ENCODE data around the gene IGSF9.
"Not testable (repeated sequence)": the region's sequence is repeated elsewhere in the genome, so short reads cannot be mapped to it uniquely, and the experiment has no call there.

IGSF9 gene

DNA sequence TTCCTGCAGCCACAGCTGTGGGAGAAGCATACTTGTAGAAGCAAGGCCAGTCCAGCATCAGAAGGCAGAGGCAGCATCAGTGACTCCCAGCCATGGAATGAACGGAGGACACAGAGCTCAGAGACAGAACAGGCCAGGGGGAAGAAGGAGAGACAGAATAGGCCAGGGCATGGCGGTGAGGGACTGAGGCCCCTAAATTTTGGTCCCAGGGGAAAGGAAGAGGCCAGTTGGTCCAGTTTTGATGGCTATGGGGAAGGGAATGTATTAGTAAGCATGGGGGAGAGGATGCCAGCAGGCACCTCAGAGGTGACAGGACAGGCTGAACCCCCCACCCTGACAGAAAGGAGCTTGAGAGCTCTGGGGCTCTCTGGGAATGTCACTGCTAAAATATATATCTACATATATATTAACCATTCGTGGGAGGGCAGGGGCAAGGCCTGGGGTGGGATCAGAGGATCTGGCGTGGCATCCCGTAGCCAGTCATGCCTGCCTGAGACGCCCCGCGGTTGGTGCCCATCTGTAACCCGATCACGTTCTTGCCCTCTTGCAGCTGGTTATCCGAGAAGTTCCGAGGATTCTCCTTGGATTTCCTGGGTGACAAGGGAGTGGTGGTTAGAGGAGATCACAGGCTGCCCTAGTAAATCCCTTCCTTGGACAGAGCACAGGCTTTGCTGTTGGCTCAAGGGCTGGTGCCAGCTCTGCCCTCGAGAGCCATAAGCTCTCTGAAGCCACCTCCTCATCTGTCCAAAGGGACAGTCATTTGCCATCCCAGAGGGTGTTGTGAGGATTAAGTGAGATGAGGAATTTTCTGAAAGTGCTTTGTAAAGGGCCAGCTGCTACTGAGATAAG lies 26.8 kb downstream of the IGSF9 start:
- DNase-seq, result no peak

DNA sequence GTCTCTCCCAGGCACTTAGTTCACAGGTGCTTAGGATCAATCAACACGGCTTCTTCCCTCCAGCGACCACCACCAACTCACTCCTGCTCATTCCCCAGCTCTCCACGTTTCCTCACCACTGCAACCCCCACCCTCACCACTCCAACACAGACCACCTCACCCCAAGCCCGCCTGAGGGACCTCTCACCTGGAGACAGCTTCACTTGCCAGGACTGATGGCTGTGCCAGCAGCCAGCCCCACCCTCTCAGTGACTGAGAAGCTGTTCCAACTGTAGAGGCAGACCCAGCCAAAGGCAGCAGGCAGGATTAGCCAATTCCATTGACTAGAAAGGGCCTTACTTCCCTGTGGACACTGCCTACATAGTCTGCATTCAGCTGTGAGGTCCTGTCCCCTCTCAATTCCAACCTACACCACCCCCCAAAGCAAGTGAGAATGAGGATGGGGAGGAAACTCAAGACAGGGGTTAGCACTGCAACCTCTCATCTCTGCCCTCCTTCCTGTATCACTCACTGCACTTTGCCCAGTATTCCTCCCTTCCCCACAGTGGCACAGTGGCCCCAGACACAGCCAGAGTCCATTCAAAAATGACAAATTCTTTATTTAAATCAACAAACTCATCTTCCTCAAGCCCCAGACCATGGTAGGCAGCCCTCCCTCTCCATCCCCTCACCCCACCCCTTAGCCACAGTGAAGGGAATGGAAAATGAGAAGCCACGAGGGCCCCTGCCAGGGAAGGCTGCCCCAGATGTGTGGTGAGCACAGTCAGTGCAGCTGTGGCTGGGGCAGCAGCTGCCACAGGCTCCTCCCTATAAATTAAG lies 27.7 kb downstream of the IGSF9 start:
- DNase-seq, result no peak

DNA sequence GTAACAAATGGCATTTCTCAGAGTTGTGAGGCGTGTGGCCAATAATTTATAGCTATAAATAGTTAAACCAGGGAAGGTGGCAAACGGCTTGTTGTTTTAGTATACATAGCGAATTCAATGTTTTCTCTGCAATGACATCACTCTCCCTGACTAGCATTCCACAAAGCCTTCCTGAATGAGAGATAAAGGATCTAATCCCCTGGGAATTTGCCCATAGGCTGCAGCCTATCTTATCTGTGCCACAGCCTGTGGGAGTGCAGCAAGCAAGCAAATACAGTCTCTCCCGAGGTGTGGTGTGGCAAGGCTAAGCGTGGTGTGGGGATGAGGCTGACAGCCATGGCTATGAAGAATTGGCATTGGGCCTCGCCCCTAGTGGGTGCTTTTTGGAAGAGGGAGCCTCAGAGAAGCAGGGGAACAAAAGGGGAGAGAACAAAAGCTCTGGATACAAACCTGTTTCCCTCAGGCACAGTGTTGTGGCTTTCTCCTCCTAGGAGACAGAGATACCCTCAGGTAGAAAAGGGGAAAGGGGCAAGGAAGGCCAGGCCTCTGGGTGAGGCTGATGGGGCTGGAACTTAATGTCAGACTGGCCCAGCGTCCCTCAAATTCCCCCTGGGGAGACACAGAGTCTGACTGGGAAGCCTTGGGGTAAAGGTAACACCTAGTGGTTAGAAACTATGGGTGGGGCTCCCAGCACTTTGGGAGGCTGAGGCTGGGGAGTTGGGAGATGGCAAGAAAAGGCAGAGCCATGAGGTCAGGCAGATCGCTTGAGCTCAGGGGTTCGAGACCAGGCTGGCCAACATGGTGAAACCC lies 29.0 kb downstream of the IGSF9 start:
- no peak for DNase-seq

DNA sequence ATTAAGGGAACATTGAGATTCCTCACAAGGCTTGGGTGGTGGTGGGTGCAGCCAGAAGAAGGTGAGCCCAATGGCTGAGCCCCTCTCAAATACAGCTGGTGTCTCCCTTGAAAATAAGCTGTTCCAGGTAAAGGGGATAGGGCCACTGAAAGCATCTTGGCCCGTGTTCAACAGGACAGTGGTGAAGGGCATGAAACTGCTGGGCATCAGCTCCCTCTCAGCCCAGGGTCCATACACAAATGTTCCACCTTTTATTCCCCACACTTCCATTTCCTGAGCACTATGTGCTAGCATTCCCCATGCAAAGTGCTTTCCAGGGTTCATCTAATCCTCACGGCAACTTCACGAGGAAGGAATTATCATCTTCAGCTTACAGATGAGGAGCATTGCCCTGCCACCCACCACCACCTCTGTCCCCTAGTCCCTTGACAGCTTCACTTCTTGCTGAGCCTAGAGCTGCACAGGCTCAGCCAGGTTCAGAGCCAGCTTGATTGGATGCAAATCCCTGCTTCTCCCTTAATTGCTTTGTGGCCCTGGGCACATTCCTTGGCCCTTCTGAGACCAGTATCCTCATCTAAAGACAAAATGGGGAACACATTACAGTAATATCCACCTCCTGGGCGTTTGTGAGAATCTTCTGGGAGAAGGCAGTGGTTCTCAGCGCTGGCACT lies 29.7 kb downstream of the IGSF9 start:
- DNase-seq, result no peak

DNA sequence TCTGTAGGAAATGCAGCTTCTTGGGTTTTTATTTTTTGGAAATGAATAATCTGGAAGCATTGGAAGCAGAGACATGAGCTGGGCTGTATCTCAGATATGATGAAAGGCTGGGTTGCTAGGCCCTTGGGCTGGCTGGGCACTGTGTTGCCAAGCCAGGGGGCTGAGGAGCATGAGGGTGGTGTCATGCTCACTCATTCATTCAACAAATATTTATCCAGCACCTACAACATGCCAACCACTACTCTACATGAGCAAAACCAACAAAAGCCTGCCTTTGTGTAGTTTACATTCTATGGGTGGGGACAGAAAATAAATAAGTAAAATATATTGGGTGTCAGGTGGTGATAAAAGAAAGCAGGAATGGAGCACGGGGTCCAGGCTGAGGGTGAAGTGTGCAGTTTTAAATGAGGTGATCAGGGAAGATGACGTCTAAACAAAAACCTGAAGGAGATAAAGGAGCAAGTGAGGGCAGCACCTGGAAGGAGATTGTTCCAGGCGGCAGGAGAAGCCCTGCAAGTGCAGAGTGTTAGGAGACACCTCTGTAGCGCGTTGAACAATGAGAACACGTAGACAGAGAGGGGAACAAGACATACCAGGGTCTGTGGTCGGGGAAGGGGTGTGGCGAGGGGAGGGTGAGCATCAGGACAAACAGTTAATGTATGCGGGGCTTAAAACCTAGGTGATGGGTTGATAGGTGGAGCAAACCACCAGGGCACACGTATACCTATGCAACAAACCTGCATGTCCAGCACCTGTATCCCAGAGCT lies 31.0 kb downstream of the IGSF9 start:
- no peak for DNase-seq

DNA sequence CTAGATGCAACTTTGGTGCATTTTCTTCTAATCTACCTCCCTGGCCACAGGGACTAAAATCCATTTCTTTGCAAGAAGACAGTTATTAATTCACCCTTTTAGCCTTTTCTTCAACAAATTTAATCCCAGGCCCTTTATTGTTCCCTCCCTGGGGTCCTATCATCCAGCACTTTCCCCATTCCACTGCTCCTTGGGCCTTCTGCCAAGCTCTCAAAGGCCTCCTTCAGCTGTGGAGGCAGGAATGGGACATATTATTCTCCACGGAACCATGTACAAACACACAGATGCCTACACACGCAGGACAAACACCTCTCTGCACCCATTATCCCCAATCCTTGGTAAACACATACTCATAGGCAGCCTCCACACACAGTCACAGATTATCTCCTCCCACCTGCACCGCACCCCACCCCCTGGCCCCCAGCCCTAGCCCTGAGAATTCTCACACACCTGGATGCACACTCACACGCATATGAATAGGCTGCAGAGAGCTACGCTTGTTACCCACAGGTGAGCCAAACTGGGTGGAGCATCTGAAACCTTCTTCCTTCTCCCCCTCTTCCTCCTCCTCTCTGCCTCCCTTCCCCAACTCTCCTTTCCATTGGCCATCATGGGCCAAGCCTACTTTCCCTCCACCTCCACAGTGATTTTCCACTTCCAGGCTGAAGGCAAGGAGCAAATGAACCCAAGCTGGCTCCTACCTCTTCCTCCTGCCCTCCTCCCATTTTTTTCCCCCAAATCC lies 31.8 kb downstream of the IGSF9 start:
- DNase-seq, result no peak

DNA sequence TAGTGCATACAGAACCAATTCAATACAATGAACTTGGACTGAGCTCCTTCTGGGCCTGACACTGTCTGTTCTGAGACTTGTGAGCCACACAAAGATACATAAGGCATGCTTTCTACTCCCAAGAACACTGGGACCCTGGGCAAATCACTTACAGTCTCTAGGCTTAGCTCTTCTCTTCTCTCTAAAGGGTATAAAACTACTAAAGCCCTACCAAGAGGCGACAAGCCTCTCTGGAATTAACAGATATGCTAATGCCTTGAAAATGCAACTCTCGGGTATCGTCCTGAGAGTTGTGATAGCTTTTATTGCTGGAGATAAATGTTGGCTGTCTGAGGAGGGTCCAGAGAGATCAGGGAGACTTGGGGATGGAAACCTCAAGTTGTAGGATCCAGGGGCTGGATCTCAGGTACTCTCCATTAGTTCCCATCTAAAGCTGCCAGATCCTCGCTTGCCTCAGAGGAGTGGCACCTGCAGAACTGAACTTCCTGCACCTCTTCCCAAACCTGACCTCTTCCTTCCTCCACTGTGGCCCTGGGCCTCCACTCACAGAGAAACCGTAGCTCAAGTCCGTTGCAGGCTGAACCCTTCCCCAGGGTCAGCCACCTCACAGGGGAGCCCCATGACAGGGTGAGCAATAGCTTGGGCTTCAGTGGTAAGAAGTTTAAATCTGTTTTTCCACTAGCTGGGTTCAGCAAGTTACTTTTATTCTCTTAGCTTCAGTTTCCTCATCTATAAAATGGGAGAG lies 33.9 kb downstream of the IGSF9 start:
- DNase-seq, result peak in 1 of 2 experiments; percentile 29

DNA sequence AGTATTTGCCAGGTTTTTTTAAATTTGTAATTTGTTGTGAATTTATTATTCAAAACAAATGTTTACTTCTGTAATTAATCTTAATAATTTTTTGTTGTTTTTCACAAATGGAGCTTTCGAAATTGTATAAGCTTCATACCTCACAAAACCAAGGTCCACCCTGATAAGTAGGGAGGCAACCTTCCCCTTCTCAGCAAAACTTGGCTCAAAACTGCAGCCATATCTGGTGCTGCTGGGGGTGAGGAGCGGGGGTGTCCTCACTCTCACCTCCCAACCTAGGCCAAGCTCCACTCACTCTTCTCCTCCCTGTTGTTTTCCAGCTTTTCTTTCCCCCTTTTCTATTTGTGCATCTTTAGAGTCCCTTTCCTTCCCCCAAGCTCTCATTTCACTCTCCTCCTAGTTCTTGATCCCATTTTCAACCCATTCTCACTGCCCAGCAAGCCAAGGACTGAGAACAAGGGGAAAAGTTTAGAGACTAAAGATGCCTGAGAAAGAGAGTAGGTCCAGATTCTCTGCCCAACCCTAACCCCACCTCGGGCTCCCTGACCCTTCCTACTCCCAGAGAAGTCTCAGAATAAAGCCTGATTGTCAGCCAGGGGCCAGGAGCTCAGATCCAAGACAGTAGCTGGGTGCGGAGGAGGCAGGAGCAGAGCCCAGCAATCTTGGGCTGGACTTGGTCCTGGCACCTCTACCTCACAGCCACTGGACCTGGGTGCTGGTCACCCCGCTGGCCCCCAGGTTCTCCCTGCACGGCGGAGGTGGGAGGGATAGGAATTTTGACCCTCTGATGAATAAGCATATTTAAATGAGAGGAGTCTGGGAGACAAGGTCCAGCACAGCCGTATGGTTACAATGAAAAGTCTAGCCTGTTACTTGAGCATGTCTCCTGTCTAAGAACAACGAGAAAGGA lies 37.1 kb downstream of the IGSF9 start:
- DNase-seq, result no peak

DNA sequence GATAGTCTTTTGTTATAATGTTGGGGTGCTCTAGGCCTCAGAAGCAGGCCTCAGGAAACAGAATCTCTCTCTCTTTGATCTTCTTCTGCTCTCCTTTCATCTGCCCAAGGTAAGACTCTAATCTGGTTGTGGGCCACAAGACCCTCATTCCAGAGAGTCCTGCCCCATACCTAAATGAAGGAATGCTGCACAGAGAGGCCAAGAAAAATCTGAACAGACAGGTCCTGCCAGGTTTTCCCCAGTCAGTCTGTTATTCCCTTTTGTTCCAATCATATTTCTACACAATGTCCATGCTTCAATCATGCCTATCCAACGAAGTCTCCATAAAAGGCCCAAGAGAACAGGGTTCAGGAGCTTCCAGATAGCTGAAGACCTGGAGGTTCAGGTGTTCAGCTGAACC lies 38.5 kb downstream of the IGSF9 start:
- DNase-seq, result no peak

DNA sequence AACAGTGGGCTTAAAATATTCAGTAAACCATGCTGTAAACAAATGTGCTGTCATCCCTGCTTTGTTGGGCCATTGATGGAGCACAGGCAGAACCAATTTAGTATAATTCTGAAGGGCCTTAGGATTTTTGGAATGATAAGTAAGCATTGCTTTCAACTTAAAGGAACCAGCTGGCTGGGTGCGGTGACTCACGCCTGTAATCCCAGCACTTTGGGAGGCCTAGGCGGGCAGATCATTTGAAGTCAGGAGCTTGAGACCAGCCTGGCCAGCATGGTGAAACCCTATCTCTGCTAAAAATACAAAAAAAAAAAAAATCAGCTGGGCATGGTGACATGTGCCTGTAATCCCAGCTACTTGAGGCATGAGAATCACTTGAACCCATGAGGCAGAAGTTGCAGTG lies 41.4 kb downstream of the IGSF9 start:
- DNase-seq, result not testable (repeated sequence)

DNA sequence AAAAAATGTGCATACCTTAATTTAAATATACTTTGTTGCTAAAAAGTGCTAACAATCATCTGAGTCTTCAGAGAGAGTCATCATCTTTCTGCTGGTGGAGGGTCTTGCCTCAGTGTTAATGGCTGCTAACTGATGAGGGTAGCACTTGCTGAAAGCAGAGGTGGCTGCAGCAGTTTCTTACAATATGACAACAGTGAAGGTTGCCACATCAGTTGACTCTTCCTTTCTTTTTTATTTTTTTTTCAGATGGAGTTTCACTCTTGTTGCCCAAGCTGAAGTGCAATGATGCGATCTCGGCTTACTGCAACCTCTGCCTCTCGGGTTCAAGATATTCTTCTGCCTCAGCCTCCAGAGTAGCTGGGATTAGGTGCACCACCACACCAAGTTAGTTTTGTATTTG lies 42.9 kb downstream of the IGSF9 start:
- DNase-seq, result no peak

DNA sequence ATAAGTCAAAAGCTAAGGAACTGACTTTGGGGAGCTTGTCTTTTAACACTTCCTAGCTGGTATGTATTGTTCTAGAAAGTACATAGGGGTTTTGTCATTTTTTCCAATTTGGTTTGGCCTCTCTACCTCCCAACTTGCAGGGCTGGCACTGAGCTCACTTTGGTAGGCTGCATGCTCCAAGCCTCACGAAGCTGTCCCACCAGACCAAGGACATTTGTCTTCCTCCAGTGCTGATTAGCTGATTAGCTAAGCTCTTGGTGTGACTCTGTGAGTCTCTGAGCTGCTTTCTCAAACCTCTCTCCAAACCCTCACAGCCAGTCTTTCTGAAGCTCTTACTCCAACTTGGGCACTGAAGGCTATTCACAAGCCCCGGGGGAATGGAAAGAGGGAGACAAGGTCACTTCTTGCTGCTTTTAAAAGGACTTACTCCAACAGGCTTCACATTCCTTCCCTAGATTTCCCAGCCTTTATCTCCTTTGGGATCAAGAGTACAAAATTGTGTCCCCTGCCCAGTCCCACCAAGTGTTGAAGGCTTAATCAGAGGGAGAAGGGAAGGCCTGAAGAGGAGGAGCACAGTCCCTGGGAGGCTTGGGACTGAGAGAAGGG lies 44.6 kb downstream of the IGSF9 start:
- DNase-seq, result no peak

DNA sequence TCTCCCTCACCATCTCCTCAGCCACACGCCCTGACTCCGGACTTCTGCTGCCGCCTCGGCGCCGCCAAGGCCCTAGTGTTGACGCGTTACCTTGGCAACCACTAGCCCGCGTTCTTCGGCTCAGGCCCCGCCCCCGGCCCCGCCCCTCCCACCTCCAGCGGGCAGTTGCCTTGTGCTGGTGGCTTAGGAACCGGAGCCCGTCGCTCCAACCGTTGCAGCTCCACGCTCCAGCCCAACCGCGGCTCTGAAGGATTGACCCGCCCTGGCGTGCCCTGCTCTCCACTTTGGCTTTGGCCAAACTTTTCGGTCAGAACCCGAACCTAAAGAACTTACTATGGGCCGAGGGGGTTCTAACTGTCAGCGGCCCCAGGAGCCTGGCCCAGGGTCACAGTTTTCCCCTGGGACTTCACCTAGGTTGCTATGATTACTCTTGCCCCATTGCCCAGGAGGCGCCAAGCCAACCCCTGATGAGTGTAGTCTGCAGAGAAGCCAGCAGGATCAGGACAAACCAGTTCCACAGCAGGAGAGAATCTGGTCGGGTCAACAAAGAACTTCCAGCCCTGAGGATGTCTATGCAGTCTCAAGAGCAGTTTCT lies 45.2 kb downstream of the IGSF9 start, which contains the start of gene CFAP45:
Gene CFAP45, minus strand, starts transcription at position 80 of the 595 bp plus-strand sequence. Its CDS starts 67 bp downstream, at position 13.
- no peak for DNase-seq

DNA sequence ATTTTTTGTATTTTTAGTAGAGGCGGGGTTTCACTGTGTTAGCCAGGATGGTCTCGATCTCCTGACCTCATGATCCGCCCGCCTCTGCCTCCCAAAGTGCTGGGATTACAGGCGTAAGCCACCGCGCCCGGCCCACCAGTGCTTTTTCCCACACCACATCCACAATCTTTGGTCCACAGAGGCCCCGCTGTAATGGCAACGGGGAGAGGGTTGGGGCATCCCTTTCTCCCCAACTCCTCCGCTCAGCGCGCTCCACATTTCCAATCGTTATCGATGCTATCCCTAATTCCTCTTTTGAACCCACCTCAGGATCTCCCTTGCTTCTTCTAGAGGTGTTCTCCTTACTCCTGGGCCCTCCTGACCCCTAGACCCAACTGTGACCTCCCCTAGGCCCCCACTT lies 45.8 kb downstream of the IGSF9 start:
- DNase-seq, result not testable (repeated sequence)

DNA sequence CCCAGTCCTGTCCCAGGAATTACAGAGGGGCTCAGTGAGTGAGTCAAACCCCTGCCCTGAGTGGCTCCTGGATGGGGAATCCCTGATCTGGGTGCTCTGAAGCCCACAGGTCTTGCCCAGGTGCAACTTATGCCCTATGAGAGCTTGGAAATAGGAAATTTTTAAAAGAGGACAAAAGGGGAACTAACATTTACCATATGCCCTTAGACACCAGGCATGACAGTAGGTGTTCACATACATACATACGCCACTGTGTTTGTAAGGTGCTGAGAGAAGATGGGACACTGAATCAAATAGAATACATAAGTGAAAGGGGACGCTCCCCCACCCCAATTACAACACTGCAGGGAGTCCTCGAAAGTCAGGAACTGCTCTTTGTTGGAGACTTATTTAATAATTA lies 46.9 kb downstream of the IGSF9 start:
- DNase-seq, result peak; percentile 34 to 37

DNA sequence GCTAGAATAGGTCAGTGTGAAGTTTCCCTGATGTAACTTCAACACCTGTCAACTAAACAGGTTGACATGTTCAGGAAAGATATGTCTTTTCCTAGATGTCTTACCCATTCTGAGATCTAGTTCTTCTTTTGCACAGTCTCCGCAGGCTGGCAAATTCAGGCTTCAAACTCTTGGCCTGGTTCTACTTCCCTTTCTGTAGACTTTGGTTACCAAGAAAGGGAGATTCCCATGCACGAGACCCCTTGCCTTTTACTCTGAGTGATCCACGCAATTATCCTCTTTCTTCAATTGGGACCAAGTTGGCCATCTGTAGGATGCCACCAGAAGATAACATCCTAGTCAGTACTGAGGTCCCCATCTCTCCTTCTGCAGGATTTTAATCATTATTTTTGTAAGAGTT lies 47.5 kb downstream of the IGSF9 start:
- DNase-seq, result peak; percentile 38 to 43

DNA sequence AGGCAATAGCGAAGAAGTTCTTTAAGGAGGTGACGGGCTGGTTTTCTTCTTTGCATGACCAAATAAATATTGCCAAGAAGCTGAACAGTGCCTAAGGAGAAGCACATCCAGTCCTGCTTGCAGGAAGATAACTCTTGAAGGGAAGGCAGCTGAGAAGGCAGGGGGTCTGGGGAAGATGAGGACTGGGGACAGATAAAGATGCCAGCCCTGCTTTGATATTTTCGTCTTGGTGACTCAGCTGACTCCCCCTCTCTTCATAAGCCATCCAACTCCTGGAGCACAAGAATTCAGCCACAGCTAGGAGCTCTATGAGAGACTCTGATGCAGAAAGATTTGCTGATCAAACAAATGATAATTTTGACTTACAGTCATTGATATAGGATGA lies 48.9 kb downstream of the IGSF9 start:
- DNase-seq, result no peak

DNA sequence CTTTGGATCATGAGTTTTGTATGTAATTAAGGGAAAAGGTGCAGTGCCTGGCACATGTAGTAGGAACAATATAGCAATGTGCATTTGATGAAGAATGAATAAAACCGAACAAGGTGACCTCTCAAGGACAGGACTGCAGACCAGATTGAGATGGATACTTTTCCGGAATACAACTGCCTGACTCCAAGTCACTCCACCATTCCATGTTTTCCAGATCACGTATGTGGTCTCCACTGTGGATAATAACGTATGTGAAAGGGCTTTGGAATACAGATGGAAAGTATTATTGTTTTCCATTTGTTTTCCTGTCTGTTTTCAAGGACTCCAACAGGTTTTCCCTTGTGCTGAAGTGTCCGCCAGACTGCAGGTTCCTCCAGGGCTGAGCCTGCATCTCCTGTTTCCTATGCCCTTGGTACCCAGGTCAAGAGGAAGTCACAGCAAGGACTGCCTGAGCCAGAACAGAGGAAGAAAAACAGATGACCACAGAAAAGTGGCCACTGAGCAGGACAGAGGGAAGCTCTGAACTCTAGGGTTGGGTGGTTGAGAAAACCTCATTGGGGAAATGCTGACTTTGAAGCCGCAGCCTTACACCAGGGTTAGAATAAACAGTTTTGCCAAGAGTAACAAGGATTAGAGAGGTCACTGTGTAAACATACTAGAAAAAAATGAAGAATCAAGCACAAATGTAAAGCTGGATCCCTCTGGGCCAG lies 49.4 kb downstream of the IGSF9 start:
- no peak for DNase-seq
